GM12878 (cell line): Measurements from ENCODE around the gene RFT1. TPM values are rescaled to one million over a fixed set of nuclear protein-coding genes. Genes with fewer than 3 reads are reported as not detected.

Experiments
- ATAC-seq: fragments of 200-7000 bp; cut with Tn5 transposase; 3 replicates; pipeline ENCODE4 v1.9.1; 2020; ENCODE audit warnings: mild to moderate bottlenecking, moderate library complexity
- BruUV-seq: library from RNA; stranded (reverse); fragments of 400-500 nt; replicated peaks from 2 replicates; lab custom pipeline; 2021; lab: Mats Ljungman, UMichigan
- CTCF ChIA-PET: fragments of 300-600 bp; sonication (Branson Sonifier 250); formaldehyde crosslinking; extraction: SDS; loops from one replicate; lab custom pipeline; 2021; ENCODE audit warnings: inconsistent platforms; lab: Yijun Ruan, JAX
- POLR2A ChIA-PET: fragments of 350-600 bp; formaldehyde crosslinking; extraction: SDS; loops from one replicate; lab custom pipeline; 2021; ENCODE audit warnings: inconsistent platforms; lab: Charles Lee
- RAD21 ChIA-PET: fragments of 300-600 bp; sonication (Branson Sonifier 250); formaldehyde crosslinking; loops from one replicate; lab custom pipeline; 2023; ENCODE audit warnings: antibody characterized with exemption; ENCODE audit not compliant: unreplicated experiment; lab: Charles Lee
- SMC1A ChIA-PET: fragments of 300-600 bp; sonication (Branson Sonifier 250); formaldehyde crosslinking; loops from one replicate; lab custom pipeline; 2023; ENCODE audit not compliant: unreplicated experiment, uncharacterized antibody; lab: Charles Lee
- DNase-seq: peaks from one replicate; pipeline ENCODE4 v3.0.0-alpha.2; 2011; ENCODE audit warnings: low read depth, low spot score
- FAIRE-seq: peaks from 3 replicates; lab custom pipeline; 2011; peaks lifted over from hg19 to GRCh38; lab: Jason Lieb, UNC
- H2AFZ ChIP-seq: 2 replicates; pipeline ENCODE4 v1.6.0; 2011; ENCODE audit warnings: low read depth, low read length, control low read depth; ENCODE audit not compliant: control insufficient read depth
- H3K27ac ChIP-seq: 2 replicates; pipeline ENCODE4 v1.5.1; 2011; ENCODE audit warnings: control low read depth; ENCODE audit not compliant: control insufficient read depth, insufficient read depth
- H3K27me3 ChIP-seq, 2 experiments: replicated peaks in 1 of 2; 2 replicates each; pipeline versions ENCODE4 v1.6.0 to v1.6.1; 2011; ENCODE audit warnings: low read length in 1 of 2; ENCODE audit not compliant: control insufficient read depth in 2 of 2, insufficient read depth in 2 of 2
- H3K36me3 ChIP-seq, 2 experiments: 2 replicates each; pipeline ENCODE4 v1.5.1; 2011; ENCODE audit warnings: low read length in 1 of 2; ENCODE audit not compliant: control insufficient read depth in 2 of 2, insufficient read depth in 2 of 2
- H3K4me1 ChIP-seq: 2 replicates; pipeline ENCODE4 v1.6.1; 2011; ENCODE audit warnings: mild to moderate bottlenecking, low read length, moderate library complexity, mixed read lengths; ENCODE audit not compliant: control insufficient read depth, insufficient read depth
- H3K4me2 ChIP-seq: 2 replicates; pipeline ENCODE4 v1.6.0; 2011; ENCODE audit warnings: control low read depth; ENCODE audit not compliant: control insufficient read depth, insufficient read depth
- H3K4me3 ChIP-seq: fragments of 200-600 bp; sonication (generic); 2 replicates; pipeline ENCODE4 v1.5.1; 2016
- H3K79me2 ChIP-seq: 2 replicates; pipeline ENCODE4 v1.6.0; 2011; ENCODE audit warnings: low read length; ENCODE audit not compliant: control insufficient read depth, insufficient read depth
- H3K9ac ChIP-seq: 2 replicates; pipeline ENCODE4 v1.8.0; 2011; ENCODE audit warnings: low read length, control low read depth, mixed read lengths; ENCODE audit not compliant: control insufficient read depth, insufficient read depth
- H3K9me3 ChIP-seq: replicated peaks from 3 replicates; pipeline ENCODE4 v1.5.1; 2011; ENCODE audit warnings: mild to moderate bottlenecking, low read length; ENCODE audit not compliant: control insufficient read depth, insufficient read depth
- H4K20me1 ChIP-seq: 2 replicates; pipeline ENCODE4 v1.6.0; 2011; ENCODE audit not compliant: control insufficient read depth, insufficient read depth
- KAT2A ChIP-seq: conservative IDR thresholded peaks from 2 replicates; pipeline ENCODE4 v1.6.1; 2011; ENCODE audit warnings: low read depth, low read length; ENCODE audit not compliant: control insufficient read depth
- MEF2B ChIP-seq: fragments of 450-650 bp; IDR thresholded peaks from 2 replicates; pipeline ENCODE4 v1.6.1; 2018; ENCODE audit warnings: mild to moderate bottlenecking, moderate library complexity; ENCODE audit not compliant: partially characterized antibody, poor library complexity, severe bottlenecking
- WGBS: methylation state at CpG from one replicate; pipeline ENCODE4 v1.1.6; 2016; ENCODE audit warnings: low lambda C conversion rate; ENCODE audit not compliant: insufficient replicate concordance, insufficient coverage; ENCODE audit errors: missing lambda C conversion rate; 5-methylcytosine and 5-hydroxymethylcytosine counted together
- in situ Hi-C: fragments of 300-500 bp; cut with MboI; formaldehyde crosslinking; loops from 9 replicates; pipeline ENCODE4 v1.14.3; 2018; ENCODE audit warnings: mixed read lengths
- intact Hi-C: fragments of 100-400 bp; cut with micrococcal nuclease; formaldehyde crosslinking; loops from one replicate; pipeline ENCODE4 v1.14.2; 2022; ENCODE audit not compliant: unreplicated experiment
- polyA plus RNA-seq, 11 experiments: library from polyadenylated mRNA; depleted of rRNA in 4 of 11; unstranded in 6 of 11; stranded (reverse) in 5 of 11; fragments of >200 nt; fragmentation: Nextera tagmentation in 4 of 11; fragmentation: Illumina TruSeq in 1 of 11; extraction: Ambion mirVana in 4 of 11; extraction: Trizol in 1 of 11; gene quantifications; 1 replicate in 1 of 11; 2 replicates in 10 of 11; pipeline versions ENCODE4 v1.2.1 to v1.2.3, GENCODE V29; 2011 to 2016; ENCODE audit warnings: inconsistent platforms in 2 of 11, missing spikeins in 2 of 11, low read depth in 1 of 11
- total RNA-seq, 4 experiments: library from RNA; depleted of rRNA in 3 of 4; stranded (reverse); fragments of >200 nt in 3 of 4; fragmentation: Illumina TruSeq in 1 of 4; extraction: Trizol in 1 of 4; gene quantifications; 2 replicates each; pipeline versions ENCODE4 v1.2.1 to v1.2.3, GENCODE V29; 2013 to 2021

The RFT1 gene
- total and polyA plus RNA-seq, 10 of the 15 experiments (the other 5 are each of a cell fraction or from before 2014, with no cell fraction given) = 16.6 to 75.1 (median 34.5) TPM

DNA sequence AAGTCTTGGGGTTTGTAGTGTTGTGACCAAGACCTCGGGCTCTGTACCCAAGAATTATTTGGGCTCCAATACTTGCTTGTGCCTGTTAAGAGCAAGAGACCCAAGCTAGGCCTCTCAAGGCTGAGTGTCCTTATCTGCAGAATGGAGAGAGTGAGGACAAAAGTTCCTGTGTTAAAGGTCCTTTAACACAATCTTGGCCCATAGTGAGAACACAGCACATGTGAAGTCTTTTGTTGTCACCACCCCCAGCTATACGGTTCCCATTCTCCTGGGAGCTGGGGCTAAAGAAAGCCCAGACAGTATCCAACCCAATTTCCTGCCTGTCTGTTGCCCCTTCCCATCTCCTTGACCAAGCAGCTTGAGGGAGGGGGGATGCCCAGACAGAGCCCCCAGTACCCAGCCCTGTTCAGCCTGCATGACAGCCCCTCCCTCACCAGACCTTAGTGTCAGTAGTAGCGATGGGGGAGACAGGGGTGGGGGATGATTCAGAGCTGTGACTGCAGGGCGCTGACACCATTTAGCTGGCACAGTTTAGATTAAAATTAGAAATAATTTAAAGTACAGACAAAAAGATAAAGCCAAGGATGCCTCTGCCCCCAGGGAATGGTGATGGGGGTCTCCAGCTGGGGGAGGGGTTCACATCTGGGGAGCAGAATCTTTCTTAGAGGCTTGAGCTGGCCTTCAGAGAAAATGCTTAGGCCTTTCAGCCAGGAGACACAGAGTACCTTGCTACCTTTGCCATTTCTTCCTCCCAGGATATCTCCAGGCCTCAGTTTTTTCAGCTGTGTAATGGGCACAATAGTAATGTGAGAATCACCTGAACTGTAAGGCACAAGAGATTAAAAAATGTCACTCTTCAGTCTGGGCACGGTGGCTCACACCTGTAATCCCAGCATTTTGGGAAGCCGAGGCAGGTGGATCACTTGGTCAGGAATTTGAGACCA, 33.5 kb upstream of the RFT1 start:
- ATAC-seq (no peak), DNase-seq (no peak)

More for the DNA sequence above, 33.5 kb upstream of the RFT1 start:
- no peak for FAIRE-seq
- H3K27me3 ChIP-seq = no peaks in the 10 kb centered on the region
- peaks cover 87% of the 10 kb centered on the region for H3K79me2 ChIP-seq
- 56% methylated on average over 6 of the region's 6 CpGs for WGBS
- peaks cover 66% of the 10 kb centered on the region for H3K4me1 ChIP-seq
- TF ChIP-seq KAT2A = no peak
- peak; percentile 0 for TF ChIP-seq MEF2B
- TF ChIP-seq, all 136 proteins: peak for 1
- intact Hi-C loops = loop anchor here (1.0 to 5.0 kb wide), 3 partner anchors 17 to 626 kb away; partner anchors contain the start of gene UQCC5
- peaks cover 17% of the 10 kb centered on the region for H4K20me1 ChIP-seq
- H2AFZ ChIP-seq = no peak overlapping the region
- peaks cover 5 to 8% of the 10 kb centered on the region in 2 experiments for H3K36me3 ChIP-seq
- ChIA-PET RAD21 (interaction anchor here (1.0 to 2.8 kb wide), 9 partner anchors 16 to 55 kb away, joined by 3 to 11 read pairs (median 6); no protein-coding TSS in a partner anchor), SMC1A (interaction anchor here (0.8 to 3.2 kb wide), 12 partner anchors 10 to 61 kb away, joined by 3 to 21 read pairs (median 5); no protein-coding TSS in a partner anchor), CTCF (interaction anchor here (0.6 to 11.6 kb wide), 8 partner anchors 16 to 749 kb away, joined by 3 to 125 read pairs (median 4); no protein-coding TSS in a partner anchor), POLR2A (interaction anchor here (0.6 to 2.0 kb wide), 7 partner anchors 9 to 83 kb away, joined by 3 to 13 read pairs (median 4); no protein-coding TSS in a partner anchor)
- H3K9me3 ChIP-seq = no peaks in the 10 kb centered on the region
- peak overlapping the region; percentile 29; the same call in 1 of the 2 replicates for H3K9ac ChIP-seq
- in situ Hi-C loops = no loop called here
- BruUV-seq = TSS peak; percentile 71
- H3K27ac ChIP-seq = no peak overlapping the region; the same call in none of the 2 replicates
- H3K4me2 ChIP-seq = peak overlapping the region; percentile 97
- H3K4me3 ChIP-seq = peak overlapping the region; percentile 97
